ENCODE results near the gene MAFG.

MAFG gene

DNA sequence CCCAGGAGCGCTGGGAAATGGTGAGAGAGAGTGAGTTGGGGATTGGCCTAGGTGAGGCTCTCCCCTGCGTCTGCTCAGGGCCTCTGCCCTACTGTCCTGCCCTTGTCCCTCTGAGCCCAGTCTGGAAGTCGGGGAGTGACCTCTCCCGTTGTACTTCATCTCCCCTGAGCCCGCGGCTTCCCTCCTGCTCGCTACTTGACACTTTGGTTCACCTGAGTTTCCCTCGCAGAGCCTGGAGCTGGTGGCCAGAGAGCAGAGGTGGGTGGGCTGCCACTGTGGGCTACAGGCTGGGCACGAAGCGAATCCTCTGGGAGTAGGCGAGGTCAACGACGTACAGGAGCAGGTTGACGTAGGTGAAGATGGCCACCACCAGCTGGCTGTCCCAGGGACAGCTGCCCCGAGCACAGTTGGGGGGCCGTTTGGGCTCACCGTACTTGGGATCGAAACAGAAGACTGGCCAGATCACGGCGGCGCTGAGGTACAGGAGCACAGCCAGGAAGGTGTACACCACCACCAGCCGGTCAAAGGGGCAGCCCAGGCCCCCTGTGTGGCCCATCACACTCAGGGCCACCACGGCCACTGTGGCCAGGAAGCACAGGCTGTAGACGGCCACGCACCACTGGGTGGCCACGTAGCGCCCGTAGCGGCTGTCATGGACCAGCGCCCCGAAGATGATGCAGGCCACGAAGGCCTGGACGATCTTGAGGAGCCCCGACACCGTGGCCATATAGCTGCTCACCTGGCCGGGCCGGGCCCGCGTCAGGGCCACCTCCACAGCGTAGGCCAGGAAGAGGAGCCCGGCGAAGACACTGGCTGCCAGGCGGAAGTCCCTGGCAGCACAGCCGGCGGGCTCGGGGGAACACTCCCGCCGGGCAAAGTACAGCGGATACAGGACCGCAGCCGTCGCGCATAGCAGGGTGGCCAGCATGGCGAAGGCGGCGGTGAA, 13.3 kb upstream of the MAFG start:
- DNase-seq = no peak

DNA sequence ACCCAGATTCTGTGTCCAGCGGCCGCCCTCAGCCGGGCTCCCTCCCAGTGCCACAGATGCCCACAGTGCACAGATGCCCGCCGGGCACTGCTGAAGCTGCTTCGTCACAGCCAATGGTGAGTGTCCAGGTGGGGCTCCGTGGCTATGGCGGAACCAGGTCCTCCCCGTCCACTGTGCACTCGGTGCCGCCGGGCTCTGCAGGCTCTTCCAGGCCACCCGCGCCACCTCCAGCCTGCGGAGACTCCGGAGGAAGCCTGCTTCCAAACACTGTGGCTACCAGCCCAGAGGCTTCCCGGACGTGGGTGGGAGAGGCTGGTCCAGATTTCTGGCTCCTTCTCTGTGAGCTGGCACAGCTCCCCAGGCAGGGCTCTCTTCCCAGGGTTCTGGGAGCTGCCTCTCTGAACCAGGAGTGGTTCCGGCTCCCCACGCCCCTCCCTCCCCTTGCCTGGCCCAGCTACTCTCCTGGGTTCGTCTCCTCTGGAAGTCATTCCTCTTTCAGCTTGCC, 12.4 kb upstream of the MAFG start:
- DNase-seq = no peak

DNA sequence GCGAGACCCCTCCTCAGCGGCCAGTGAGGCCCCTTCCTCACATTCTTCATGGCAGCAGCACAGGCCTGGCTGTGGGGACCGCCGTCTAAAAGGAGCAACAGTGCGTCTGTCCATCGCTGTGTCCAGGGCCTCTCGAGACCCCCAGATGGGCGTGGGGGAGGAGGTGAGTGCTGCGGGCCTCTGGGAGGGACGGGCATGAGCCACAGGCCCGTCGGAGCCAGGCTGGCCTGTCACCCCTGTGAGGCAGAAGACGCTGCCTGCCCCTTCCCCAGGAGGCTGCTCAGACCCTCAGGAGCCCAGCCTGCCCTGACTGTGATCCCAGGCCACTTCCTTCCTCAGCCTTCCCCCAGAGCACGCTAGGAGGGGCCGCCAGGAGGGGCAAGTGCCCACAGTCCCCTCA, 11.7 kb upstream of the MAFG start:
- no peak for DNase-seq

DNA sequence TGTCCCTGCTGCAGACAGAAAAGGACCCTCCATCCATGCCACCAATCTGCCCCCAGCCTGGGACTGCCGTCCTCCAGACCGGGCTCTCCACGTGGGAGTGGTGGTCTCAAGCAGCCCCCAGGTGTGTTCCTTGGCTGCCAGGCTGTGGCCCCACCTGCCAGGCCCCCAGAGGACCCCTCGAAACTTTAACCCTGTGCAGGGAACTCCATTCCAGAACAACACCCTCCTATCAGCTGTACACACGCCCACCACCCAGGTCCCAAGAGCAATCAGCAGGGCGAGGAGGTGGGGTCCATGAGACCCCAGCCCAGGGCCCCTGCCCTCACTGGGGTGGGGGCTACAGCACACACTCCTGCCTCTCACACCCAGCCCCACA, 8.2 kb upstream of the MAFG start:
- DNase-seq = no peak

DNA sequence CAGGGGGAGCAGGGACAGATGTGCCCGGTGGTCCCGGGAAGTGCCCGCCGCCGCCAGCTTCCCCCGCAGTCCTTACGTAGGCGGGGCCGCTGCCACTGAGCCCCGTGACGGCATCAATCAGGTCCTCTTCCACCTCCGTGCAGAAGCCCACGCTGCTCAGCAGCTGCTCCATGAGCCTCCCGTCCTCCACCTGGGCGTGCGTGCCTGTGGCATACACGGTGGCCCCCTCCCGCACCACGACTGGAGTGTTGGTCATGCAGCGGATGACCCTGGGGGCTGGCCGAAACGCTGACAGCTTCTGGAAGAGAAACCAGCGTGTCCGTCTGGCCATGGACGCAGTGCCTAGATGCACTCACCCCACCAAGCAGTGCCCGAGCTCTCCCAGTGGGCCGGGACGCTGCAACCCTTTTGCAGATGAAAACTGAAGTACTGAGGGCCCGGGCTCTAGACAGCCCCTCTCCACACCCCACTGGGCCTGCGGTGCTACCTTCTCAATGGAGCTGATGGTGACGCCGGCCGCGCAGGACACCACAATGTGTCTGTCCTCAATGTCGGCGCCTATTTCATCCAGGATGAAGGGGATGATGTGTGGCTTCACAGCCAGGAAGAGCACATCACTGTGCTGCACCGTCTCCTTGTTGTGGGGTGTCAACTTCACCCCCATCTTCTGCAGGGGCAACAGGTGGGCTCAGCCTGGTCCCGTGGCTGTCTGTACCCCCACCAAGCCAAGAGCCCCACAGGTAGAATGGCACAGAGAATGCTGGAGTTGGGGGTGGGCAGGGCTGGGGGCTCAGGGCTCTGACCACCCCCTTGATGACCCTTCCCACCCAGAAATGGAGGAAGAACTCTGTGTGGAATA, 7.5 kb upstream of the MAFG start:
- no peak for DNase-seq

DNA sequence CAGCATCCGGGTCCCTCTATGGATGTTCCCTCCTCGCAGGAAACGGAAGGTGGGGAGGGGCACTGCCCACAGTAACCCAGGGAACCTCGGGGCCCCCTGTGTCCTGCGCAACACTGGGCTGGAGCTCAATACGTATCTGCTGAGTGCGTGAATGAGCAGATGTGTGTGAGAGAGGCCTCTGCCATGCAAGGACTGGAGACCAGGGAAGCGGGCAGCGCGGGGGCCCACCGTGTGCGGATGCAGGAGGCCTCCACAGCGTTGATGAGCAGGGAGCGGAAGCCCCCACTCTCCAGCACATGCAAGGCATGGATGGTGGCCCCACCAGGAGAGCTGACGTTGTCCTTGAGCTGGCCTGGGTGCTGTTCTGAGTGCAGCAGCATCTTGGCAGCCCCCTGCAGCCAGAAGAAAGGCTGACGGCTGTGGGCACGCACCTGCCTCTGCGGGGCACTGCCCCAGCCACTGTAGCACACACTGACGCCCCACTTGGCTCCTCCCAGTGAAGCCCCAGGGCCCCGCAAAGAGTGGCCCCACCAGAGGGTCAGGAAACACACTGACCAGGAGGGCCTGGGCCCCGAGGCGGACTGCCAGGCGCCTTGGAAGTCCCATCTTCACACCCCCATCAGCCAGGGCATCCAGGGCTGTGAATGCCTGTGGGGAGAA, 6.7 kb upstream of the MAFG start:
- no peak for DNase-seq

DNA sequence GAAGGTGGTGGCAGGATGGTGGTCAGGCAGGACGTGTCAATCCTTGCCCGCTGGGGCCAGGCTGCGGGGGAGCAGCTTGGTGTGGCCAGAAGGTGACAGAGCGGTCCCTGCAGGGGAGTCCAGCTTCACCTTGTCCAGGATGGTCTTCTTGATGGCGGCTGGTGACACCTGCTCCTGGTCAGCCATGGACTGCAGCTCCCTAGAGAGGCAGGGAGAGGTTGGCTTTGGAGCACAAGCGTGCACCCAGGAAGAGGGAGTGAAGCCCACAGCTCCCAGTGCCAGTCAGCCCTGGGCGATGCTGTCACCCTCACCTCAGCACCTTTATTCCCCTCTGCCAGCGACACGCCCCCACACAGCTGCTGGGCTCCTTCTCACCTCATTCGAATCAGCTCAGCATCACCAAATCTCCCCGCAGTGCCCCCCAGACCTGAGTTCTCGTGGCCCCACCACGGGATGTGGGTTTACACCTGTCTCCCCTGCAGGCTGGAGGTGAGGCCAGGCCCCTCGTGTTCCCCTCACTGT, 5.7 kb upstream of the MAFG start:
- no peak for DNase-seq

DNA sequence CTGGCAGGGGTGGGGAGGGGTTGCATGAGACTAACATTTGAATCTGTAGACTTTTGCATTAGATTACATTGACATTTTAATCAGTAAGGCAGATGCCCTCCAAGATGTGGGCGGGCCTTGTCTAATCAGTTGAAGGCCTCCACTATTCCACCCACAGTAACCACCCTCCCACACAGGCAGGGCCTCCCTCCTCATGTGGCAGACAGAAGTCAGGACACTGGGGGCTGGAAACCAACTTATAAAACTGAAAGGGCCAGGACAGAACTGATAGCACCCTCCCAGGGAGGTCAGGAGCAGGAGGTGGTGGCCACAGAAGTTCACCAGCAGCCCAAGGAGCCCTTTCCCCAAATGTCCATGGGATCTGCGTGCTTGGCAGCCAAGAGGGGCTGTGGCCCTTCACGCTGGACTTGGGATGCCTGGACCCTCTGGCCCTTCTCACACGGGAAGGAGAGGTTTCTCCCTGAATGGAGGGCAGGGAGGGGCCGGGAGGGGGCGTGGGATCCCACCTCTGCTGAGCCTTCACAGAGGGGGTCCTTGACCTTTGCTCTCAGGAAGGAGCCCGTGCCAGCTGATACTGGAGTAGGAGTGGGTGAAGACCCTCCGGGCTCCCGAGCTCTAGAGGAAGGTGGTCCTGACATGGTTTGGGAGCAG, 4.9 kb upstream of the MAFG start:
- no peak for DNase-seq

DNA sequence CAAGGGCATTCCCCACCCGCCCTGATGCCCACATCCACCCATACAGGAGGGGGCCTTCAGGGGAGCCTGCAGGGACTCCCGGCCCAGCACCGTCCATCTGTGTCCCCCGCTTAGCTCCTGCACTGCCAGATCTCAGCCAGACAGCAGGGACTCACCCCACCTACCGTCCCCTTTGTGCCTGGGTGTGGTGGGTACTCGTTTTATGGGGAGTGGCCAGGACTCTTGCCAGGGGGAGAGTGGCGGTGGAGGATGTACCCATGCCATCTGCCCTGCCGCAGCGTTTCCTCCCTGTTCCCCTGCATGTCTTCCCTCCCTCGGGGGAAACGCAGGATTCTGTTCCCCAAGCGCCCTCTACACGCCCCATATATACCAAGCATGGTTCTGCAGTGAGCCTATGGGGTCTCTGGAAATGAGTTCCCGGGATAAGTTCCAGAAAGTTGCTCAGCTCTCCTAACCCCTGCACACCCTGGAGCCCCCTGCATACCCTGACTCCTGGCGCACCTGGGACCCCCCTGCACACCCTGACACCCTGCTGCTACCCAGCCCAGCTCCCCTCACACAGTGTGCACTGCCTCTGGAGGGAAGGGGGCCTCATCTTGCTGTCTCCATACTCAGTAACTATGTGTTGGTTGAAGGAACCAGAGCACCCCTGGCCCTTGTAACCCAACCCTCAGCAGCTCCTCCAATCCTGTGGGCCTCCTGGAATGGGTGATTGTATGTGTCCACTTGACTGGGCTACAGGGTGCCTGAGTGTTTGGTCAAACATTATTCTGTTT, 4.2 kb upstream of the MAFG start:
- no peak for DNase-seq

DNA sequence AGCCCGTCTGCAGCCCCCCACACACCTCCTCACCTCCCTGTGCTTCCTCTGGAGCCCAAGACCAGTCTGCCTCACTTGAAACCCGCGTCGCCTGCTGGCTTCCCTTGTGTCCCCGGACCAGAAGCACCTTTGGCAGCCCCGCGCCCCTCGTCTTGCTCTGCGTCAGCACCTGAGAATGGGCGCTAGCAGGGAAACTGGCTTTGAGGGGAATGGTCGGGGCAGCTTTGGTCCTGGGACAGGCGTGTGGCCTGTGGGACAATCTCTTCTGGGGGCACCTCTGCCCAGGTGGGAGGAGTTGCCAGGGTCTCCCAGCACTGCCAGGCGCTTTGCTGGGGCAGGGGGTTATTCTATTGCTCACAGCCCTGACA, 3.6 kb upstream of the MAFG start:
- DNase-seq = no peak

DNA sequence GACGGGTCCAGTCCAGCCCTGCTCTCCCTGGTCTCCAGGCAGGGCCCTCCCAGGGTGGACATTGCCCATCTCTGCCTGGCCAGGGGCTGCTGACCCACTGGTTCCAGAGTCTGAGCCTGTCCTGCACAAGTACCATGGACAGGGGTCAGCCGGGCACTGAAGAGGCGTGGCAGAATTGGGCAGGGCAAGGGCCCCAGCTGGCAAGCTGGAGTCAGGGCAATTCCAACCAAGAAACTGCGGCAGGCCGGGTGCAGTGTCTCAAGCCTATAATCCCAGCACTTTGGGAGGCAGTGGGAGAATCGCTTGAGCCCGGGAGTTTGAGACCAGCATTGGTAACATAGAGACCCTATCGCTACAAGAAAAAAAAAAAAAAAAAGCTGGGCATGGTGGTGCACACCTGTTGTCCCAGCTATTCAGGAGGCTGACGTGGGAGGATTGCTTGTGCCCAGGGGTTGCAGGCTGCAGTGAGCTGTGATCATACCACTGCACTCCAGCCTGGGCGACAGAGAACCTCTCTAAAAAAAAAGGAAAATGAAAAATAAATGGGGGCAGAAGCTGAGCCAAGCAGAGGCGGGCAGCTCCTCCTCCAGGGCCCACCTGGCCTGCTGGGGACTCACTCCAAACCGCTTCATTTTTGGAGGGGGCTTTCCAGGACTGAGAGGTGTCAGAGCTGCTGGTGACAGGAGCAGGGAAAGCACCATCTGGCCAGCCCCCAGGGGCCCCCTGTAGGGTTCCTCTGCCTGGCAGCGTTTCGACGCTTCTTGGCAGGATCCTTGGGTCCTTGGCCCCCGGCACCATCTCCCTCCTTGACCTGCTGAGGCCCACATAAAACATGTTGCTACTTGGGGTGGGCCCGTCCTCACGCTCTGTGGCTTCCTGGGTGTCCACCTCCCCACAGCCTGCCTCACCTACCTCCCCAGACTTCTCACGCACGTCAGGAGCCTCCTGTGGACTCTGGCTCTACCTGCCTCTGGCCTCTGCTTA, 2.9 kb upstream of the MAFG start:
- no peak for DNase-seq

DNA sequence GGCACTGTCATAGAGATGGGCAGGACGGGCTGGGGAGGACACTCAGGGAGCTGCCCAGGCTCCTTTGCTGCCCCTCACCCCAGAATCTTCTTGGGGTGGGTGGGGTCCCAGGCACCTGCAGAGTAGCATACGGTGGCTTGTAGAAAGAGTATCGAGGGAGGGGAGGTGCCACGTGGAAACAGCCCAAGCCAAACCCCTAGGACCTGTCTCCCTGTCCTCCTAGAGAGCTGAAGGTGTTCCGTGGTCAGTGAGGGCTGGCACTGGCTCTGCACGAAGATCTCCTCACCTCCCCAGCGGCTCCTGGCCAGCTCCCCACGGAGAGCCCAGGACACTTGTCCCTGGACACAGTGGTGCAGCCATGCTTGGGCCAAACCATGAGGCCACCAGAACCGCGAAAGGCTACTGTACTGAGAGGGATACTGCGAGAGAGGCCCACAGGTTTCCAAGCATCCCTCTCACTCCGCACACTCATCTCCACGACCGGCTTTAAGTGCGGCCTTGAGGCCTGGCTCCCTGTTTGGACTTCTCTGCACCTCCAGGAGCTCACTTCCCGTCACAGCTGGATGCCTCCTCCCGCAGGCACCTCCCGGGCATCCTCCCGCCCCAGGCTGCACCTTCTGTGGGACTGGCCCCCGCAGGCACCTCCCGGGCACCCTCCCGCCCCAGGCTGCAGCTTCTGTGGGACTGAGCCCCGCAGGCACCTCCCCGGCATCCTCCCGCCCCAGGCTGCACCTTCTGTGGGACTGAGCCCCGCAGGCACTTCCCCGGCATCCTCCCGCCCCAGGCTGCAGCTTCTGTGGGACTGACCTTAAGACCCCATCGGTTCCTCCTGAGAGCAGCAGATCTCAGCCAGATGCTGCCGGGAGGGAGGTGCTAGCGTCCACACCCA, 2.0 kb upstream of the MAFG start:
- DNase-seq = no peak

DNA sequence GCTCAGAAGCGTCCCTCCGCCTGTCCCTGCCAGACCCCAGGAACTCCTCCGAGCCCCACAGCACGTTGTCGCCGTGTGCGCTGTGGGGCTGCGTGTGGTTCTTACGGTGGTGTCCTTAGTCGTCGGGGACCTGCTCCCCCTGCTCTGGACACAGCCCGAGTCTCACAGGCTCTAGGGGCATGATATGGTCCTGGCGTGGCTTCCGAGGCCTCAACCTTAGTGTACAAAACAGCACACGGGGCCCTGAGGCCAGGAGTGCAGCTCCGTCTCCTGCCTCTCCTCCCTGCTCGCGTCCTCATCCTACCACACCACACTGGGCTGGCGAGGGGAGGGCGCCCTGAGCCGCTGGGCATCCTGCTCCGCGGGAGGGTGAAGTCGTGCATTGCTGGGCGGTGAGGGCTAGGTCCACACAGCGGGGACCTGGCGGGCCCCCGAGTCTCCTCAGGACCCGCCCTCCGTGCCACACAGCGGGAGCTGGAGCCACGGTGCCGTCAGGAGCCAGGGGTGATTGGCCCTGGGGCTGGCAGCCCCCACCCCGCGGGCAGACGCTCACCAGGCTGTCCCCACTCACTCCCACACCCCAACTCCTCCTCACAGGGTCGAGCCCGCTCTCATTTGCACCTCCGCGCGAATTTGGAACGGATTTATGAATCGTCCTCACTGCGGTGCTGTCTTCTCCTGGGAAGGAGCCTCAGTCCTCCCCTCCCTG, 1.2 kb upstream of the MAFG start:
- DNase-seq = peak; percentile 61

DNA sequence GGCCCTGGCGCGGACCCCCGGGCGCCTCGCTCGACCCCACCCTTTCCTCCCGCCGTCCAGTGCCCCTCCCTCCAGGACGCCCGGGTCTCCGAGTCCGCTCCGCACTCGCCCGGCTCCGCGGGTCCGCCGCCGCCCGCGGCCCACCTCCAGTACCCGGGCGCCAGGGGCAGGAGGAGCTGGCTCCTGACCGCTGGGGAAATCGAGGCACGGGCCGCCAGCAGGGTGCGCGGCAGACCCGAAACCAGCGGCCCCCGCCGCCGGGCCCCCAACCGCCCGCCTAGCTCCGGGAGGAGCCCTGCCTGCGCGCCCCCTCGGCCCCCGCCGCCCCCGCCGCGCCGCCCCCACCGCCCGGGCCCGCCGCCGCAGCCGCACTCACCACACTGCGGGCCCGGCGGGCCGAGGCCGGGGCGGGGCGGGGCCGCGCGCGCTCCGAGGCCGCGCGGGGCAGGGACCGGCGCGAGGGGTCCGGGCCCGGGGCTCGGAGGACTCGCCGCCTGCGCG, 333 bp downstream of the MAFG start:
- no peak for DNase-seq

DNA sequence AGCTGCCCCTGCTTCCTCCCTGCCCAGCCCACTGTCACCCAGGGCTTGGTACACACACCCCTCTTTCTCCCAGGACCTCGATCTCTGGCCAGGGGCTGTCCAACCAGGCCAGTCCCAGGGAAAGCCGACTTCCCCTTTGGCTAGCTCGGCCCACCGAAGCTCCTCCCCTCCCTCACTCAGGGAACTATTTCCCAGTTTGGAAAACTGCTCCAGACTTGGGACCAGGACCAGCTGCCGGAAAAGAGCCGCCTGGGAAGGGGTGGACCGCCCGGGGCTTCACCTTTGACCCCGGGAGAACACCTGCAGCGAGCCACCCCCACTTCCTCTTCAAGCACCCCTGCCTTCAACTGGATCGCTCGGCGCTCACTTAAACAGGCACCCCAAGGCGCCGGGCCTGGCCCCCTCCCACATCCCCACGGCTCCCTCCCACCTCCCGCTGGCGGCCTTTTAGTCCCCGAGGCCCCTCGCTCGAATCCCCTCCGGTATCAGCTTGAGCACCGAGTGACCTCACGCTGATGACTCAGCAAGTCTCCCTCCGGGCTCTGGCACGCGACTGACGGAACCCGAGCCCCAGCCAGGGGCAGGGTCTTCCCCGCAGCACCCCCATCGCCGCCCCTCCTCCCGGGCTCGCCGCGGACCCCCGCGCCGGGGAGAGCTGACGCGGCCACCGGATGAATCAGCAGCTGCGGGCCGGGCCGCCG, 934 bp downstream of the MAFG start:
- peak; percentile 54 for DNase-seq

DNA sequence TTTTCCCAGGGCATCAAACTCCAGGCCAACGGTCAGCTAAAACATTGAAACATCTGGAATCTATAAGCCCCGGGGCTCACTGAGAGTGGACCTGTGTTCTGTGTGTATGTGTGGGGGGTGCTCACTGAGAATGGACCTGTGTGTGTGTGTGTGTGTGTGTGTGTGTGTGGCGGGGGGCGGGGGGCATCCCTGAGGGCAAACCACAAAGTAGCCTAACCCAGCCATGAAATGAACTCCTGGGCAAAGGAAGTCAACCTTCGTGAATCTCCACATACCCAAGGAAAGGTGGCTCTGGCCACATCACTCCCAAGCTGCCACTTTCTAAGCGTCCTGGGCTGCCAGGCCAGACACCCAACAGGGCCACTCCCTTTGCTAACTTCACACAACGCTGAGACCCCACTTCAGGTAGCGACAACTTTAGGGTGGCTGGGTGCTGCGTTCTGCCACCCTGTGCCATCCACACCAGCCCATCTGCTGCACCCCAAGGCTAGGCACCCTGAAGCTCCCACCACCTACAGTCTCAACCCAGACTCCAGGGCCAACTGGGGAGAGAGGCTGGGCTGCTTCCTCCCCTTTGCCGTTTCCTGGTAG, 1.6 kb downstream of the MAFG start:
- no peak for DNase-seq

Data from right kidney (tissue), 1 donor.